HepG2 (cell line): ENCODE data around the gene DSTN. TPM values are rescaled to one million over a fixed set of nuclear protein-coding genes. Genes with fewer than 3 reads are reported as not detected.
A peak's percentile ranks its signal among the peaks of the same experiment; 100 is the strongest.

ENCODE experiments used
- CEBPB ChIP-seq: IDR thresholded peaks from 2 replicates; pipeline ENCODE4 v1.6.1; 2011; ENCODE audit warnings: low read depth, low read length, improper control_type of control experiment, borderline replicate concordance
- CHD2 ChIP-seq: IDR thresholded peaks from 2 replicates; pipeline ENCODE4 v1.6.1; 2011; ENCODE audit warnings: low read depth, low read length, improper control_type of control experiment
- DNMT1 ChIP-seq: sonication (generic); formaldehyde crosslinking; IDR thresholded peaks from 2 replicates; pipeline ENCODE4 v1.5.1; 2020; ENCODE audit warnings: mild to moderate bottlenecking, missing genetic modification reagents
- FOSL1 ChIP-seq: sonication (generic); formaldehyde crosslinking; IDR thresholded peaks from 2 replicates; pipeline ENCODE4 v1.9.0; 2021; ENCODE audit warnings: missing genetic modification reagents, borderline replicate concordance
- GATAD2A ChIP-seq: IDR thresholded peaks from 2 replicates; pipeline ENCODE4 v1.6.1; 2016
- HMGXB3 ChIP-seq: sonication (generic); formaldehyde crosslinking; IDR thresholded peaks from 2 replicates; pipeline ENCODE4 v1.4.0; 2020; ENCODE audit warnings: missing genetic modification reagents, borderline replicate concordance
- MXD4 ChIP-seq: IDR thresholded peaks from 2 replicates; pipeline ENCODE4 v1.6.1; 2016; ENCODE audit warnings: mild to moderate bottlenecking, missing biosample characterization, missing genetic modification reagents
- PCBP2 ChIP-seq: fragments of 200-400 bp; formaldehyde crosslinking; optimal IDR thresholded peaks from 2 replicates; pipeline ENCODE3; 2018; ENCODE audit warnings: low read length, low read depth; ENCODE audit not compliant: poor library complexity, severe bottlenecking
- POLR2AphosphoS5 ChIP-seq: IDR thresholded peaks from 2 replicates; pipeline ENCODE4 v1.6.1; 2012; ENCODE audit warnings: low read depth, low read length
- RARG ChIP-seq: sonication (generic); formaldehyde crosslinking; IDR thresholded peaks from 2 replicates; pipeline ENCODE4 v1.4.0; 2020; ENCODE audit warnings: low read depth, mild to moderate bottlenecking, missing genetic modification reagents
- RXRA ChIP-seq: sonication (generic); formaldehyde crosslinking; IDR thresholded peaks from 2 replicates; pipeline ENCODE4 v1.5.1; 2020; ENCODE audit warnings: missing genetic modification reagents
- SPEN ChIP-seq: sonication (generic); formaldehyde crosslinking; IDR thresholded peaks from 2 replicates; pipeline ENCODE4 v1.5.1; 2020; ENCODE audit warnings: low read depth, mild to moderate bottlenecking, missing genetic modification reagents
- TGIF2 ChIP-seq: IDR thresholded peaks from 2 replicates; pipeline ENCODE4 v1.6.1; 2016; ENCODE audit warnings: control low read depth, missing compliant biosample characterization
- TIGD3 ChIP-seq: sonication (generic); formaldehyde crosslinking; IDR thresholded peaks from 2 replicates; pipeline ENCODE4 v1.5.1; 2020; ENCODE audit warnings: mild to moderate bottlenecking, missing genetic modification reagents, borderline replicate concordance
- ZBTB7B ChIP-seq: sonication (generic); formaldehyde crosslinking; IDR thresholded peaks from 2 replicates; pipeline ENCODE4 v1.4.0; 2020; ENCODE audit warnings: missing genetic modification reagents
- ZFP1 ChIP-seq: IDR thresholded peaks from 2 replicates; pipeline ENCODE4 v1.6.1; 2016
- ZFY ChIP-seq: sonication (generic); formaldehyde crosslinking; IDR thresholded peaks from 2 replicates; pipeline ENCODE4 v1.4.0; 2020; ENCODE audit warnings: missing genetic modification reagents
- ZNF274 ChIP-seq: sonication (generic); formaldehyde crosslinking; IDR thresholded peaks from 2 replicates; pipeline ENCODE4 v1.5.1; 2020; ENCODE audit warnings: mild to moderate bottlenecking, missing genetic modification reagents
- polyA plus RNA-seq, 8 experiments: library from polyadenylated mRNA; depleted of rRNA in 3 of 8; stranded (reverse) in 7 of 8; unstranded in 1 of 8; fragments of >200 nt; fragmentation: Illumina TruSeq in 4 of 8; extraction: Trizol in 4 of 8; gene quantifications; 2 replicates each; pipeline versions ENCODE4 v1.2.1 to v1.2.3, GENCODE V29; 2011 to 2016; ENCODE audit warnings: low read depth in 4 of 8, missing spikeins in 1 of 8, mixed read lengths in 1 of 8; ENCODE audit not compliant: insufficient read depth in 1 of 8
- total RNA-seq, 5 experiments: library from RNA; depleted of rRNA; stranded (reverse); fragments of >200 nt; fragmentation: Illumina TruSeq; extraction: Trizol; gene quantifications; 2 replicates each; pipeline ENCODE4 v1.2.3, GENCODE V29; 2016; ENCODE audit warnings: low read depth in 1 of 5
- TF ChIP-seq, protein P1 (sequence below): fragments of 450-650 bp; IDR thresholded peaks from 2 replicates; pipeline ENCODE4 v1.6.1; 2017
- TF ChIP-seq, protein P2 (sequence below): sonication (generic); formaldehyde crosslinking; IDR thresholded peaks from 2 replicates; pipeline ENCODE4 v1.5.0; 2020; ENCODE audit warnings: mild to moderate bottlenecking, missing genetic modification reagents

The DSTN gene
- total and polyA plus RNA-seq, 2 of the 13 experiments (the other 11 are each of a cell fraction or from before 2014, with no cell fraction given): 27.6 to 106 TPM

- TF ChIP-seq TGIF2 (peak; percentile 79), GATAD2A (CRISPR knock-in tag) (peak; percentile 62; the same call in 1 of the 2 replicates), ZFP1 (CRISPR knock-in tag) (no peak), RARG (CRISPR knock-in tag) (no peak), ZNF274 (CRISPR knock-in tag) (peak; percentile 17; the same call in 1 of the 2 replicates), SPEN (CRISPR knock-in tag) (peak; percentile 38; the same call in 1 of the 2 replicates), CEBPB (peak; percentile 27; the same call in 1 of the 2 replicates), PCBP2 (no peak), HMGXB3 (no peak), DNMT1 (no peak), MXD4 (peak; percentile 15; the same call in 1 of the 2 replicates), ZFY (CRISPR knock-in tag) (peak; percentile 66), POLR2AphosphoS5 (no peak), RXRA (no peak), CHD2 (0 out of 2 replicates have a peak, but pooled peaks have one; percentile 23), ZBTB7B (CRISPR knock-in tag) (peak; percentile 80), FOSL1 (CRISPR knock-in tag) (no peak), TIGD3 (0 out of 2 replicates have a peak, but pooled peaks have one; percentile 1)
- TF ChIP-seq, protein P1, sequence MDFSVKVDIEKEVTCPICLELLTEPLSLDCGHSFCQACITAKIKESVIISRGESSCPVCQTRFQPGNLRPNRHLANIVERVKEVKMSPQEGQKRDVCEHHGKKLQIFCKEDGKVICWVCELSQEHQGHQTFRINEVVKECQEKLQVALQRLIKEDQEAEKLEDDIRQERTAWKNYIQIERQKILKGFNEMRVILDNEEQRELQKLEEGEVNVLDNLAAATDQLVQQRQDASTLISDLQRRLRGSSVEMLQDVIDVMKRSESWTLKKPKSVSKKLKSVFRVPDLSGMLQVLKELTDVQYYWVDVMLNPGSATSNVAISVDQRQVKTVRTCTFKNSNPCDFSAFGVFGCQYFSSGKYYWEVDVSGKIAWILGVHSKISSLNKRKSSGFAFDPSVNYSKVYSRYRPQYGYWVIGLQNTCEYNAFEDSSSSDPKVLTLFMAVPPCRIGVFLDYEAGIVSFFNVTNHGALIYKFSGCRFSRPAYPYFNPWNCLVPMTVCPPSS: no peak
- TF ChIP-seq, protein P2, sequence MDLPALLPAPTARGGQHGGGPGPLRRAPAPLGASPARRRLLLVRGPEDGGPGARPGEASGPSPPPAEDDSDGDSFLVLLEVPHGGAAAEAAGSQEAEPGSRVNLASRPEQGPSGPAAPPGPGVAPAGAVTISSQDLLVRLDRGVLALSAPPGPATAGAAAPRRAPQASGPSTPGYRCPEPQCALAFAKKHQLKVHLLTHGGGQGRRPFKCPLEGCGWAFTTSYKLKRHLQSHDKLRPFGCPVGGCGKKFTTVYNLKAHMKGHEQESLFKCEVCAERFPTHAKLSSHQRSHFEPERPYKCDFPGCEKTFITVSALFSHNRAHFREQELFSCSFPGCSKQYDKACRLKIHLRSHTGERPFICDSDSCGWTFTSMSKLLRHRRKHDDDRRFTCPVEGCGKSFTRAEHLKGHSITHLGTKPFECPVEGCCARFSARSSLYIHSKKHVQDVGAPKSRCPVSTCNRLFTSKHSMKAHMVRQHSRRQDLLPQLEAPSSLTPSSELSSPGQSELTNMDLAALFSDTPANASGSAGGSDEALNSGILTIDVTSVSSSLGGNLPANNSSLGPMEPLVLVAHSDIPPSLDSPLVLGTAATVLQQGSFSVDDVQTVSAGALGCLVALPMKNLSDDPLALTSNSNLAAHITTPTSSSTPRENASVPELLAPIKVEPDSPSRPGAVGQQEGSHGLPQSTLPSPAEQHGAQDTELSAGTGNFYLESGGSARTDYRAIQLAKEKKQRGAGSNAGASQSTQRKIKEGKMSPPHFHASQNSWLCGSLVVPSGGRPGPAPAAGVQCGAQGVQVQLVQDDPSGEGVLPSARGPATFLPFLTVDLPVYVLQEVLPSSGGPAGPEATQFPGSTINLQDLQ (CRISPR knock-in tag): 0 out of 2 replicates have a peak, but pooled peaks have one; percentile 13
Observed at GRCh38 chr20:17570347-17571152, 675 bp downstream of the DSTN start (continued).
